ENCODE measurements around the gene TBX10. TPM values are rescaled to one million over a fixed set of nuclear protein-coding genes. Genes with fewer than 3 reads are reported as not detected.

Gene TBX10
- total RNA-seq, 1 experiment from 2014 or later, result not detected

DNA sequence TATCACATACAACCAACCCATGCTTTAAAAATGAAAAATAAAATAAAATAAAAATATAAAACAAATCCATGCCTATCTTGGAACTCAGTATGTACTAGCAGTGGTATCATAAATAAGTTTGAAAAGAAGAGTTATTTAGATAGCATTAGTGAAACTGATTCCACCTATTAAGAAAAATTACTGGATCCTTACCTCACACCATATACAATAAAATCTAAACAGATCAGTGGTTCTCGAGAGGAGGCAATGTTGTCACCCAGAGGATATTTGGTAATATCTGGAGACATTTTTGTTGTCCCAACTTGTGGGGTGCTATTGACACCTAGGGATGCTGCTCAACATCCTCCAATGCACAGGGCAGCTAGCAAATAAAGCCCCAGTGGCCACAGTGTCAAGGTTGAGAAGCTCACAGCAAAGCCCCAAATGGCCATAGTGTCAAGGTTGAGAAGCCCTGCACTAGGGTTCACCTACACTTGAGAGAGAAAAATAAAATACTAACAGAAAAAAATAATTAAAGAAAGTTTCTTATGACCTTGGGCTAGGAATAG is 42.7 kb downstream of the TBX10 start:
- H3K27ac ChIP-seq (ENCODE audit: low read depth, low read length), result no peak overlapping the region
- TF ChIP-seq, protein P1, sequence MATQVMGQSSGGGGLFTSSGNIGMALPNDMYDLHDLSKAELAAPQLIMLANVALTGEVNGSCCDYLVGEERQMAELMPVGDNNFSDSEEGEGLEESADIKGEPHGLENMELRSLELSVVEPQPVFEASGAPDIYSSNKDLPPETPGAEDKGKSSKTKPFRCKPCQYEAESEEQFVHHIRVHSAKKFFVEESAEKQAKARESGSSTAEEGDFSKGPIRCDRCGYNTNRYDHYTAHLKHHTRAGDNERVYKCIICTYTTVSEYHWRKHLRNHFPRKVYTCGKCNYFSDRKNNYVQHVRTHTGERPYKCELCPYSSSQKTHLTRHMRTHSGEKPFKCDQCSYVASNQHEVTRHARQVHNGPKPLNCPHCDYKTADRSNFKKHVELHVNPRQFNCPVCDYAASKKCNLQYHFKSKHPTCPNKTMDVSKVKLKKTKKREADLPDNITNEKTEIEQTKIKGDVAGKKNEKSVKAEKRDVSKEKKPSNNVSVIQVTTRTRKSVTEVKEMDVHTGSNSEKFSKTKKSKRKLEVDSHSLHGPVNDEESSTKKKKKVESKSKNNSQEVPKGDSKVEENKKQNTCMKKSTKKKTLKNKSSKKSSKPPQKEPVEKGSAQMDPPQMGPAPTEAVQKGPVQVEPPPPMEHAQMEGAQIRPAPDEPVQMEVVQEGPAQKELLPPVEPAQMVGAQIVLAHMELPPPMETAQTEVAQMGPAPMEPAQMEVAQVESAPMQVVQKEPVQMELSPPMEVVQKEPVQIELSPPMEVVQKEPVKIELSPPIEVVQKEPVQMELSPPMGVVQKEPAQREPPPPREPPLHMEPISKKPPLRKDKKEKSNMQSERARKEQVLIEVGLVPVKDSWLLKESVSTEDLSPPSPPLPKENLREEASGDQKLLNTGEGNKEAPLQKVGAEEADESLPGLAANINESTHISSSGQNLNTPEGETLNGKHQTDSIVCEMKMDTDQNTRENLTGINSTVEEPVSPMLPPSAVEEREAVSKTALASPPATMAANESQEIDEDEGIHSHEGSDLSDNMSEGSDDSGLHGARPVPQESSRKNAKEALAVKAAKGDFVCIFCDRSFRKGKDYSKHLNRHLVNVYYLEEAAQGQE (IDR thresholded peaks at IDR 0.05; ENCODE audit: low read depth), result no peak
- TF ChIP-seq ZNF274 (IDR thresholded peaks at IDR 0.05; ENCODE audit: low read depth, low read length) (no peak), POLR2AphosphoS5 (IDR thresholded peaks at IDR 0.05; ENCODE audit: low read depth, low read length) (no peak), TCF7L2 (IDR thresholded peaks at IDR 0.05; ENCODE audit: borderline replicate concordance, extremely low read depth, insufficient read depth, insufficient read length) (no peak), ZFX (IDR thresholded peaks at IDR 0.05) (no peak), POLR2A (IDR thresholded peaks at IDR 0.05; ENCODE audit: borderline replicate concordance, extremely low read depth, insufficient read depth, insufficient read length) (no peak), MAX (IDR thresholded peaks at IDR 0.05) (no peak), CBX3 (IDR thresholded peaks at IDR 0.05; ENCODE audit: low read depth) (no peak), FOSL1 (IDR thresholded peaks at IDR 0.05; ENCODE audit: low read depth) (no peak), EGR1 (IDR thresholded peaks at IDR 0.05; ENCODE audit: low read depth) (no peak), EZH2 (IDR thresholded peaks at IDR 0.05) (no peak), SP1 (IDR thresholded peaks at IDR 0.05; ENCODE audit: low read depth) (no peak), RAD21 (IDR thresholded peaks at IDR 0.05; ENCODE audit: low read depth) (no peak), SIN3A (IDR thresholded peaks at IDR 0.05; ENCODE audit: low read depth) (no peak), CEBPB (IDR thresholded peaks at IDR 0.05; ENCODE audit: low read depth) (no peak), SRF (IDR thresholded peaks at IDR 0.05; ENCODE audit: low read depth) (no peak), EZH2phosphoT487 (IDR thresholded peaks at IDR 0.05; ENCODE audit: borderline replicate concordance) (no peak)
- TF ChIP-seq, protein P2, sequence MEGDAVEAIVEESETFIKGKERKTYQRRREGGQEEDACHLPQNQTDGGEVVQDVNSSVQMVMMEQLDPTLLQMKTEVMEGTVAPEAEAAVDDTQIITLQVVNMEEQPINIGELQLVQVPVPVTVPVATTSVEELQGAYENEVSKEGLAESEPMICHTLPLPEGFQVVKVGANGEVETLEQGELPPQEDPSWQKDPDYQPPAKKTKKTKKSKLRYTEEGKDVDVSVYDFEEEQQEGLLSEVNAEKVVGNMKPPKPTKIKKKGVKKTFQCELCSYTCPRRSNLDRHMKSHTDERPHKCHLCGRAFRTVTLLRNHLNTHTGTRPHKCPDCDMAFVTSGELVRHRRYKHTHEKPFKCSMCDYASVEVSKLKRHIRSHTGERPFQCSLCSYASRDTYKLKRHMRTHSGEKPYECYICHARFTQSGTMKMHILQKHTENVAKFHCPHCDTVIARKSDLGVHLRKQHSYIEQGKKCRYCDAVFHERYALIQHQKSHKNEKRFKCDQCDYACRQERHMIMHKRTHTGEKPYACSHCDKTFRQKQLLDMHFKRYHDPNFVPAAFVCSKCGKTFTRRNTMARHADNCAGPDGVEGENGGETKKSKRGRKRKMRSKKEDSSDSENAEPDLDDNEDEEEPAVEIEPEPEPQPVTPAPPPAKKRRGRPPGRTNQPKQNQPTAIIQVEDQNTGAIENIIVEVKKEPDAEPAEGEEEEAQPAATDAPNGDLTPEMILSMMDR (IDR thresholded peaks at IDR 0.05 in 2 of 3, conservative IDR thresholded peaks at IDR 0.05 in 1 of 3; ENCODE audit: borderline replicate concordance in 1 of 3, insufficient read depth in 1 of 3, low read depth in 2 of 3, low read length in 2 of 3), result no peak
- TF ChIP-seq, protein P3, sequence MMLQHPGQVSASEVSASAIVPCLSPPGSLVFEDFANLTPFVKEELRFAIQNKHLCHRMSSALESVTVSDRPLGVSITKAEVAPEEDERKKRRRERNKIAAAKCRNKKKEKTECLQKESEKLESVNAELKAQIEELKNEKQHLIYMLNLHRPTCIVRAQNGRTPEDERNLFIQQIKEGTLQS (IDR thresholded peaks at IDR 0.05), result no peak
- H3K36me3 ChIP-seq (ENCODE audit: control insufficient read depth in 1 of 2, insufficient read depth in 2 of 2, low read length in 2 of 2), result no peaks in the 10 kb centered on the region
- intact Hi-C loops (cut with micrococcal nuclease), result no loop called here
- H3K4me2 ChIP-seq (ENCODE audit: low read length), result no peak overlapping the region
- H2AFZ ChIP-seq (ENCODE audit: low read depth, low read length, poor library complexity, severe bottlenecking), result no peak overlapping the region
- ChIA-PET POLR2A (no interaction called here), CTCF (interaction anchor here (1.3 kb wide), 1 partner anchor 33 kb away, joined by 3 read pairs; the partner anchor contains the start of gene NUDT8), RAD21 (ENCODE audit: low non-redundant PET in 1 of 2, low total read pairs in 2 of 2, uncharacterized antibody in 2 of 2, unreplicated experiment in 2 of 2) (no interaction called here)
- H4K20me1 ChIP-seq (ENCODE audit: insufficient read depth), result no peaks in the 10 kb centered on the region
- no peak overlapping the region for H3K9ac ChIP-seq (ENCODE audit: low read length)
- no peaks in the 10 kb centered on the region for H3K9me3 ChIP-seq (ENCODE audit: control insufficient read depth in 1 of 2, insufficient read depth in 1 of 2, low read depth in 1 of 2, low read length in 2 of 2)
- BruUV-seq (replicated peaks), result no TSS peak
- no peak for DNase-seq (ENCODE audit: low read depth, low spot score)
- no peaks in the 10 kb centered on the region for H3K4me1 ChIP-seq (ENCODE audit: control insufficient read depth in 1 of 2, insufficient read depth in 2 of 2, low read length in 2 of 2)
- H3K9me2 ChIP-seq (ENCODE audit: insufficient read depth), result no peaks in the 10 kb centered on the region
- H3K79me2 ChIP-seq (ENCODE audit: insufficient read depth, low read length), result no peaks in the 10 kb centered on the region
- no peak for ATAC-seq
- H3K27me3 ChIP-seq (ENCODE audit: insufficient read depth, low read length), result no peaks in the 10 kb centered on the region
- no peak overlapping the region for H3K4me3 ChIP-seq (replicated peaks in 1 of 2; ENCODE audit: low read depth in 1 of 2, low read length in 2 of 2)

All from HCT116 (cell line).